ENCODE results near the gene GPR39. TPM values are rescaled to one million over a fixed set of nuclear protein-coding genes. Genes with fewer than 3 reads are reported as not detected.
"Not testable (repeated sequence)": the region's sequence is repeated elsewhere in the genome, so short reads cannot be mapped to it uniquely, and the experiment has no call there.

The GPR39 gene
- total and polyA plus RNA-seq, 8 donors, result 0.87 to 16.0 (median 5.5) TPM; not detected in 1

- H3K4me3 ChIP-seq, result no peak overlapping the region
- no peaks in the 10 kb centered on the region for H3K36me3 ChIP-seq
- TF ChIP-seq POLR2AphosphoS5 (IDR thresholded peaks at IDR 0.05), result no peak
- no peak for TF ChIP-seq EP300 (IDR thresholded peaks at IDR 0.05)
- TF ChIP-seq POLR2A (IDR thresholded peaks at IDR 0.05), result no peak
- H3K27me3 ChIP-seq, result no peaks in the 10 kb centered on the region
- no peak overlapping the region for H3K27ac ChIP-seq
- DNase-seq, result no peak
- H3K4me1 ChIP-seq, result no peaks in the 10 kb centered on the region
- no peaks in the 10 kb centered on the region for H3K9me3 ChIP-seq
- intact Hi-C loops (cut with DNase I; ENCODE audit: low total_unique reads), result no loop called here
- 78 to 93% (median 83%) methylated on average over 4 of the region's 4 CpGs for WGBS, 5 donors
Measured at GRCh38 chr2:132518302-132518701, 101.7 kb downstream of the GPR39 start.

GRCh38 chr2:132519566-132519965 lies 103.0 kb downstream of the GPR39 start:
- 56 to 91% (median 76%) methylated on average over 3 of the region's 3 CpGs for WGBS, 5 donors
- no peaks in the 10 kb centered on the region for H3K4me1 ChIP-seq
- H3K36me3 ChIP-seq, result no peaks in the 10 kb centered on the region
- no peak for TF ChIP-seq POLR2A (IDR thresholded peaks at IDR 0.05)
- TF ChIP-seq EP300 (IDR thresholded peaks at IDR 0.05), result no peak
- TF ChIP-seq CTCF (IDR thresholded peaks at IDR 0.05), result no peak
- no peak for TF ChIP-seq POLR2AphosphoS5 (IDR thresholded peaks at IDR 0.05)
- intact Hi-C loops (cut with DNase I; ENCODE audit: low total_unique reads), result no loop called here
- no peaks in the 10 kb centered on the region for H3K27me3 ChIP-seq
- H3K4me3 ChIP-seq, result no peak overlapping the region
- no peaks in the 10 kb centered on the region for H3K9me3 ChIP-seq
- H3K27ac ChIP-seq, result no peak overlapping the region
- no peak for DNase-seq

- intact Hi-C loops (cut with DNase I; ENCODE audit: low total_unique reads), result no loop called here
- WGBS, 5 donors, result 79 to 87% (median 80%) methylated on average over 3 of the region's 3 CpGs
- TF ChIP-seq POLR2A (IDR thresholded peaks at IDR 0.05) (no peak), POLR2AphosphoS5 (IDR thresholded peaks at IDR 0.05) (no peak), EP300 (IDR thresholded peaks at IDR 0.05) (no peak)
Measured at GRCh38 chr2:132521341-132521740, 104.7 kb downstream of the GPR39 start.

GRCh38 chr2:132522901-132523300 lies 106.3 kb downstream of the GPR39 start:
- Histone ChIP-seq H3K4me3 (no peak overlapping the region), H3K27ac (no peak overlapping the region), H3K36me3 (no peaks in the 10 kb centered on the region), H3K4me1 (no peaks in the 10 kb centered on the region), H3K27me3 (no peaks in the 10 kb centered on the region), H3K9me3 (peaks cover 0 to under 1% (median 0%) of the 10 kb centered on the region in 4 donors)
- intact Hi-C loops (cut with DNase I; ENCODE audit: low total_unique reads), result no loop called here
- WGBS, 5 donors, result 70 to 82% (median 81%) methylated on average over 4 of the region's 4 CpGs
- DNase-seq, result no peak
- TF ChIP-seq POLR2A (IDR thresholded peaks at IDR 0.05), result no peak
- TF ChIP-seq EP300 (IDR thresholded peaks at IDR 0.05), result no peak
- TF ChIP-seq CTCF (IDR thresholded peaks at IDR 0.05), result no peak
- no peak for TF ChIP-seq POLR2AphosphoS5 (IDR thresholded peaks at IDR 0.05)

More at GRCh38 chr2:132521341-132521740, 104.7 kb downstream of the GPR39 start:
- no peaks in the 10 kb centered on the region for H3K36me3 ChIP-seq
- no peaks in the 10 kb centered on the region for H3K27me3 ChIP-seq
- no peaks in the 10 kb centered on the region for H3K9me3 ChIP-seq
- no peaks in the 10 kb centered on the region for H3K4me1 ChIP-seq
- H3K27ac ChIP-seq, result no peak overlapping the region
- H3K4me3 ChIP-seq, result no peak overlapping the region
- DNase-seq, result no peak

- H3K27me3 ChIP-seq; DNase-seq; intact Hi-C loops (cut with DNase I; ENCODE audit: low total_unique reads); H3K36me3 ChIP-seq; H3K4me1 ChIP-seq; H3K27ac ChIP-seq; H3K4me3 ChIP-seq: not testable (repeated sequence)
- WGBS, 5 donors, result 54 to 83% (median 71%) methylated on average over 1 of the region's 1 CpG
- peaks cover 0 to 11% (median 2%) of the 10 kb centered on the region in 4 donors for H3K9me3 ChIP-seq
Measured at GRCh38 chr2:132537061-132537460, 120.5 kb downstream of the GPR39 start.

GRCh38 chr2:132538331-132538855 lies 121.8 kb downstream of the GPR39 start:
- Histone ChIP-seq H3K4me1 (peaks cover 0 to 3% (median 0%) of the 10 kb centered on the region in 4 donors), H3K27ac (no peak overlapping the region), H3K36me3 (no peaks in the 10 kb centered on the region), H3K9me3 (peaks cover 0 to 23% (median 7%) of the 10 kb centered on the region in 4 donors), H3K4me3 (no peak overlapping the region), H3K27me3 (no peaks in the 10 kb centered on the region)
- no peak for DNase-seq
- 54 to 64% (median 62%) methylated on average over 3 to 4 of the region's 4 CpGs for WGBS, 5 donors
- TF ChIP-seq POLR2AphosphoS5 (IDR thresholded peaks at IDR 0.05) (no peak), POLR2A (IDR thresholded peaks at IDR 0.05) (no peak), CTCF (IDR thresholded peaks at IDR 0.05) (no peak), EP300 (IDR thresholded peaks at IDR 0.05) (no peak)
- intact Hi-C loops (cut with DNase I; ENCODE audit: low total_unique reads), result no loop called here
